Measurements from ENCODE around the gene PARD6G.
A peak's percentile ranks its signal among the peaks of the same experiment; 100 is the strongest.

Gene PARD6G

GRCh38 chr18:80109676-80110078, 137.6 kb downstream of the PARD6G start:
- Histone ChIP-seq H3K9me3 (ENCODE audit: control insufficient read depth in 1 of 2, low read length in 2 of 2) (peaks cover 0 to 5% of the 10 kb centered on the region in 2 donors), H3K4me3 (ENCODE audit: low read depth in 1 of 2, low read length in 2 of 2) (peak overlapping the region; percentile 75 to 77), H3K36me3 (ENCODE audit: control insufficient read depth in 1 of 2, insufficient read depth in 2 of 2, low read length in 2 of 2) (no peaks in the 10 kb centered on the region), H3K27me3 (ENCODE audit: control insufficient read depth in 1 of 2, insufficient read depth in 2 of 2, low read length in 2 of 2) (no peaks in the 10 kb centered on the region), H3K9ac (ENCODE audit: low read depth in 1 of 2, low read length in 2 of 2) (peak overlapping the region; percentile 56 to 67), H3K4me1 (ENCODE audit: control insufficient read depth in 1 of 2, insufficient read depth in 2 of 2, low read length in 2 of 2) (peaks cover 7 to 13% of the 10 kb centered on the region in 2 donors), H3K27ac (ENCODE audit: low read depth, low read length) (no peak overlapping the region)

DNA sequence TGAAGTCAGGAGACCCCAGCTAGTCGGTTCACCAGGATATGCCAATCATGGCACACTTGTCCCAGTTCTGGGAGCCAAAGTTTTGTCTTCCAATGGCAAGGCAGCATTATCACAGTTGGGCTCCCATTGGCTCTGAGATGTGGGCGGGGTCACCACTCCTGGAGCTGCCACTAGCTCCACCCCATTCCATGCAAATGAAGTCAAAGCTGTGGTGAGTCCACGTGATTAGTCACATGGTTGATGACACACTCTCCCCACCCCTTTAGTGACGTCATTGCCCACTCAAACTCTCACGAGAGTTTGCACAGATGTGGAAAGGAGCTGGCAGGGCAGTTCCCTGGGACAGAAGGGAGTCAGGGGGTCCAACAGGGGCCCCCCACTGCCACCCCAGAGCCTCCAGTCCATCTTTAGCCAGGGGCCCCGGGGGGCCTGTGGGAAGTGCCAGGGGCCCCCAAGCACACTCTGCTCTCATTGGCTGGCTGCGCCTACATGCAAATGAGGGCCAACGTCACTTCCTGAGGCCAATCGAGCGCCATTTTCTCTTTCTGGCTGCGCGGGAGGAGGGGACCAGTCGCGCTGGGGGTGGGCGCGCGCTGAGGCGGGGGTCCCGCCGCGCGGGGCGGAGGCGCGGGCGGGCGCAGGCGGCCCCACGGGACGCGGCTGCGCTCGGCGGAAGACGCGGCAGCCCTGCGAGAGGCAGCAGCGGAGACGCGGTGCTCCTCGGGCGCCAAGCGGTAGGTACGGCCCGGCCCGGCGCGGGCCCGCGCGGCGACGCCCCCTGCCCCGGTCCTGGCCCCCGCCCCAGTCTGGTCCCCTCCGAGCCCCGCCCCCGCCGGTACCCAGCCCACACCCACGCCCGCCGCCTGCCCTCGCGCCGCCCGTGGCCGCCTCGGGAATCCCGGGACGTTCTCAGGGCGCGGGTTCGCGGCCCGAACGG, 138.3 kb downstream of the PARD6G start, which contains the start of gene ADNP2:
Gene ADNP2, plus strand, starts transcription at position 524 of the 937 bp plus-strand sequence. CDS start 8,281 bp downstream, outside the sequence.
- H3K27ac ChIP-seq (ENCODE audit: low read depth, low read length) = peak within 1 kb of the TSS; percentile 58
- H3K9ac ChIP-seq (ENCODE audit: low read depth in 1 of 2, low read length in 2 of 2) = peak within 1 kb of the TSS; percentile 56 to 67
- H3K4me3 ChIP-seq (ENCODE audit: low read depth in 1 of 2, low read length in 2 of 2) = peak within 1 kb of the TSS; percentile 75 to 77
- H3K36me3 ChIP-seq (ENCODE audit: control insufficient read depth in 1 of 2, insufficient read depth in 2 of 2, low read length in 2 of 2) = no peaks in the 10 kb centered on the region
- H3K9me3 ChIP-seq (ENCODE audit: control insufficient read depth in 1 of 2, low read length in 2 of 2) = peaks cover 0 to 5% of the 10 kb centered on the region in 2 donors
- peaks cover 7 to 13% of the 10 kb centered on the region in 2 donors for H3K4me1 ChIP-seq (ENCODE audit: control insufficient read depth in 1 of 2, insufficient read depth in 2 of 2, low read length in 2 of 2)
- no peaks in the 10 kb centered on the region for H3K27me3 ChIP-seq (ENCODE audit: control insufficient read depth in 1 of 2, insufficient read depth in 2 of 2, low read length in 2 of 2)

DNA sequence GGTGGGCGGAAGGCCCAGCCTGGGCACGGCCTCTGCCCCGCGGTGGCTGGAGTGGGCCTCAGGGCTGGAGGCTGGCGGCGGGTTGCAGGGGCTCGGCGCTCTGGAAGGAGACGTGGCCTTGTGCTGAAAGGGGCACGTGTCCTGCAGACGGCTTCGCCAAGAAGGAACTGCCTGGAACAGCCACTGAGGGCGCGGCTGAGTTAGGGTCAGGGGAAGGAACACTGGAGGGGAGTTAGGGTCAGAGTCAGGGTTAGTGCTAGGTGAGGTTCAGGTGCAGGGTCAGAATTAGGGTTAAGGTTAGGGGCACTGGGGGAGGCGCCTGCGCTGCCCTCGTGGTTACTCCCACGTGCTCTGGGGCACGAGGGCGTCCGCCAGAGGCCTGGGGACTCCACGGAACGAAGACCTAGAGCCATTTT, 139.2 kb downstream of the PARD6G start:
- no peak overlapping the region for H3K9ac ChIP-seq (ENCODE audit: low read depth in 1 of 2, low read length in 2 of 2)
- H3K36me3 ChIP-seq (ENCODE audit: control insufficient read depth in 1 of 2, insufficient read depth in 2 of 2, low read length in 2 of 2) = no peaks in the 10 kb centered on the region
- H3K9me3 ChIP-seq (ENCODE audit: control insufficient read depth in 1 of 2, low read length in 2 of 2) = peaks cover 0 to 5% of the 10 kb centered on the region in 2 donors
- no peaks in the 10 kb centered on the region for H3K27me3 ChIP-seq (ENCODE audit: control insufficient read depth in 1 of 2, insufficient read depth in 2 of 2, low read length in 2 of 2)
- H3K4me3 ChIP-seq (ENCODE audit: low read depth in 1 of 2, low read length in 2 of 2) = no peak overlapping the region
- H3K27ac ChIP-seq (ENCODE audit: low read depth, low read length) = no peak overlapping the region
- H3K4me1 ChIP-seq (ENCODE audit: control insufficient read depth in 1 of 2, insufficient read depth in 2 of 2, low read length in 2 of 2) = peaks cover 7 to 13% of the 10 kb centered on the region in 2 donors

DNA sequence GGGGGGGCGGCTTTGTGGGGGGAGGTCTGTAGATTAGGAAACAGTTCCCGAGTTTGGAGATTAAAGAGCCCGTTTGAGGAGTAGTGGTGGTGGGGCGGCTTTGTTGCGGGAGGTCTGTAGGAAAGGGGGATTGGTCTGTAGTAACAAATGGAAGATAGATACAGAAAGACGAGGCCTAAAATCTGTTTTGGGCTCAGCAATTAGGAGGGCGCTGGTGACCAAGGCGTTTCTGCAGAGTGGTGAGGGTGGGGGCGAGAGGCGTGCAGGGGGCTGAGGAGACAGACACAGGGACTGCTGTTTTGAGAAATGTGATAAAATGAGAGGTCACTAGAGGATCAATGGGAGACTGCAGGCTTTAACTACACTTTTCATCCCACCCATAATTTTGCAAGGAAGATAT, 139.9 kb downstream of the PARD6G start:
- Histone ChIP-seq H3K9ac (ENCODE audit: low read depth in 1 of 2, low read length in 2 of 2) (no peak overlapping the region), H3K27ac (ENCODE audit: low read depth, low read length) (no peak overlapping the region), H3K4me3 (ENCODE audit: low read depth in 1 of 2, low read length in 2 of 2) (no peak overlapping the region), H3K9me3 (ENCODE audit: control insufficient read depth in 1 of 2, low read length in 2 of 2) (peaks cover 0 to 5% of the 10 kb centered on the region in 2 donors), H3K4me1 (ENCODE audit: control insufficient read depth in 1 of 2, insufficient read depth in 2 of 2, low read length in 2 of 2) (peaks cover 7 to 13% of the 10 kb centered on the region in 2 donors), H3K27me3 (ENCODE audit: control insufficient read depth in 1 of 2, insufficient read depth in 2 of 2, low read length in 2 of 2) (no peaks in the 10 kb centered on the region), H3K36me3 (ENCODE audit: control insufficient read depth in 1 of 2, insufficient read depth in 2 of 2, low read length in 2 of 2) (no peaks in the 10 kb centered on the region)
